A549 (cell line): Measurements from ENCODE around the gene ZBTB1. TPM values are rescaled to one million over a fixed set of nuclear protein-coding genes. Genes with fewer than 3 reads are reported as not detected.

Experiments
- ATAC-seq, 2 experiments: fragments of 200-7000 bp in 1 of 2; fragments of >200 bp in 1 of 2; cut with Nextera tagmentation in 1 of 2; cut with Tn5 transposase in 1 of 2; 3 replicates each; pipeline versions ENCODE4 v1.8.0 to v1.9.1; 2018 to 2020; ENCODE audit warnings: mild to moderate bottlenecking in 1 of 2, moderate library complexity in 1 of 2
- CTCF ChIA-PET: fragments of 300-600 bp; sonication (Branson Sonifier 250); formaldehyde crosslinking; extraction: SDS; loops from one replicate; lab custom pipeline; 2021; ENCODE audit warnings: antibody characterized with exemption, inconsistent platforms; lab: Yijun Ruan, JAX
- POLR2A ChIA-PET: fragments of 350-600 bp; formaldehyde crosslinking; extraction: SDS; loops from one replicate; lab custom pipeline; 2021; ENCODE audit warnings: antibody characterized with exemption, inconsistent platforms; lab: Yijun Ruan, JAX
- DNase-seq, 2 experiments: peaks; one replicate each; pipeline versions ENCODE4 v3.0.0 to v3.0.0-alpha.2; 2011 to 2016; ENCODE audit warnings: low read depth in 1 of 2, low spot score in 1 of 2
- FAIRE-seq: peaks from 2 replicates; lab custom pipeline; 2011; peaks lifted over from hg19 to GRCh38; lab: Jason Lieb, UNC
- H3K27ac ChIP-seq, 2 experiments: fragments of >200 bp; sonication (Bioruptor Twin); formaldehyde crosslinking; 3 replicates each; pipeline ENCODE4 v1.5.1; 2016 to 2017
- H3K4me1 ChIP-seq: fragments of >200 bp; sonication (Bioruptor Twin); formaldehyde crosslinking; 3 replicates; pipeline ENCODE4 v1.6.1; 2016
- H3K4me2 ChIP-seq: fragments of >200 bp; sonication (Bioruptor Twin); formaldehyde crosslinking; 3 replicates; pipeline ENCODE4 v1.6.1; 2016
- H3K4me3 ChIP-seq: fragments of >200 bp; sonication (Bioruptor Twin); formaldehyde crosslinking; 3 replicates; pipeline ENCODE4 v1.5.1; 2016
- H3K9me3 ChIP-seq: fragments of >200 bp; sonication (Bioruptor Twin); formaldehyde crosslinking; 3 replicates; pipeline ENCODE4 v1.6.1; 2016
- BHLHE40 ChIP-seq: IDR thresholded peaks from 2 replicates; pipeline ENCODE4 v1.6.1; 2012; ENCODE audit warnings: low read depth, low read length, inconsistent platforms
- CBX8 ChIP-seq: fragments of 200-600 bp; sonication (generic); IDR thresholded peaks from 2 replicates; pipeline ENCODE4 v1.6.1; 2016
- CHD2 ChIP-seq: fragments of 150-350 bp; IDR thresholded peaks from 2 replicates; pipeline ENCODE4 v1.6.1; 2014; ENCODE audit warnings: low read length; ENCODE audit not compliant: partially characterized antibody
- EHF ChIP-seq: fragments of 250-450 bp; sonication (Bioruptor Pico); IDR thresholded peaks from 2 replicates; pipeline ENCODE4 v1.5.0; 2020; ENCODE audit warnings: mild to moderate bottlenecking
- EHMT2 ChIP-seq: fragments of 200-600 bp; sonication (generic); IDR thresholded peaks from 2 replicates; pipeline ENCODE4 v1.6.1; 2016; ENCODE audit warnings: antibody characterized with exemption, low read depth, mild to moderate bottlenecking, moderate library complexity
- ELK1 ChIP-seq: fragments of 150-350 bp; IDR thresholded peaks from 2 replicates; pipeline ENCODE4 v1.6.1; 2014; ENCODE audit warnings: low read depth, mild to moderate bottlenecking, low read length
- ESRRA ChIP-seq: fragments of 150-350 bp; IDR thresholded peaks from 2 replicates; pipeline ENCODE4 v1.6.1; 2014; ENCODE audit warnings: mild to moderate bottlenecking, low read length, borderline replicate concordance
- FOXS1 ChIP-seq: fragments of 250-450 bp; sonication (Bioruptor Pico); IDR thresholded peaks from 2 replicates; pipeline ENCODE4 v1.5.0; 2020; ENCODE audit warnings: mild to moderate bottlenecking, moderate library complexity
- GATA3 ChIP-seq: IDR thresholded peaks from 2 replicates; pipeline ENCODE4 v1.6.1; 2012; ENCODE audit warnings: borderline replicate concordance
- HEYL ChIP-seq: fragments of 250-450 bp; sonication (Bioruptor Pico); IDR thresholded peaks from 2 replicates; pipeline ENCODE4 v1.8.0; 2021; ENCODE audit warnings: mild to moderate bottlenecking, moderate library complexity
- HOXA7 ChIP-seq: fragments of 250-450 bp; sonication (Bioruptor Pico); IDR thresholded peaks from 2 replicates; pipeline ENCODE4 v1.5.0; 2020; ENCODE audit warnings: mild to moderate bottlenecking, moderate library complexity
- HOXB5 ChIP-seq: fragments of 250-450 bp; sonication (Bioruptor Pico); IDR thresholded peaks from 2 replicates; pipeline ENCODE4 v1.5.0; 2020; ENCODE audit warnings: mild to moderate bottlenecking, moderate library complexity
- KDM1A ChIP-seq: fragments of 200-600 bp; sonication (generic); IDR thresholded peaks from 2 replicates; pipeline ENCODE4 v1.6.1; 2016; ENCODE audit warnings: low read depth, mild to moderate bottlenecking
- MAZ ChIP-seq: fragments of 150-350 bp; IDR thresholded peaks from 2 replicates; pipeline ENCODE4 v1.6.1; 2014; ENCODE audit warnings: antibody characterized with exemption, low read depth, low read length, borderline replicate concordance
- NFE2L2 ChIP-seq: fragments of 150-350 bp; conservative IDR thresholded peaks from 2 replicates; pipeline ENCODE4 v1.6.1; 2014; ENCODE audit warnings: low read length
- NPAS2 ChIP-seq: fragments of 250-450 bp; sonication (Bioruptor Pico); IDR thresholded peaks from 2 replicates; pipeline ENCODE4 v1.8.0; 2022; ENCODE audit warnings: mild to moderate bottlenecking, moderate library complexity, borderline replicate concordance
- NR3C1 ChIP-seq: fragments of >200 bp; sonication (Bioruptor Twin); formaldehyde crosslinking; IDR thresholded peaks from 3 replicates; pipeline ENCODE4 v1.6.1; 2017
- PHF8 ChIP-seq: fragments of 200-600 bp; sonication (generic); IDR thresholded peaks from 2 replicates; pipeline ENCODE4 v1.6.1; 2016; ENCODE audit warnings: low read depth, mild to moderate bottlenecking, antibody characterized with exemption, moderate library complexity, borderline replicate concordance
- RAD21 ChIP-seq, 2 experiments: fragments of >200 bp in 1 of 2; sonication (Bioruptor Twin) in 1 of 2; formaldehyde crosslinking in 1 of 2; IDR thresholded peaks in 1 of 2; conservative IDR thresholded peaks in 1 of 2; 2 replicates in 1 of 2; 3 replicates in 1 of 2; pipeline ENCODE4 v1.6.1; 2012 to 2018; ENCODE audit warnings: inconsistent platforms in 1 of 2
- RCOR1 ChIP-seq: fragments of 150-350 bp; IDR thresholded peaks from 2 replicates; pipeline ENCODE4 v1.6.1; 2014; ENCODE audit warnings: antibody characterized with exemption, low read length, low read depth
- RNF2 ChIP-seq: fragments of 200-600 bp; sonication (generic); IDR thresholded peaks from 2 replicates; pipeline ENCODE4 v1.6.1; 2016; ENCODE audit warnings: low read depth, mild to moderate bottlenecking, antibody characterized with exemption, moderate library complexity, borderline replicate concordance
- SMC3 ChIP-seq: fragments of >200 bp; sonication (Bioruptor Twin); formaldehyde crosslinking; IDR thresholded peaks from 3 replicates; pipeline ENCODE4 v1.6.1; 2018; ENCODE audit warnings: inconsistent platforms
- SREBF2 ChIP-seq: fragments of 450-650 bp; IDR thresholded peaks from 2 replicates; pipeline ENCODE4 v1.6.1; 2014; ENCODE audit warnings: mild to moderate bottlenecking, moderate library complexity
- TFCP2L1 ChIP-seq: fragments of 250-450 bp; sonication (Bioruptor Pico); IDR thresholded peaks from 2 replicates; pipeline ENCODE4 v1.5.0; 2021; ENCODE audit warnings: mild to moderate bottlenecking
- ZC3H11A ChIP-seq: fragments of 450-650 bp; IDR thresholded peaks from 2 replicates; pipeline ENCODE4 v1.6.1; 2014; ENCODE audit warnings: antibody characterized with exemption, mild to moderate bottlenecking
- ZNF302 ChIP-seq: fragments of 250-450 bp; sonication (Bioruptor Pico); IDR thresholded peaks from 2 replicates; pipeline ENCODE4 v1.9.0; 2021; ENCODE audit warnings: inconsistent platforms, mild to moderate bottlenecking, moderate library complexity
- WGBS: methylation state at CpG from one replicate; pipeline ENCODE4 v1.1.6; 2017; ENCODE audit errors: missing lambda C conversion rate; 5-methylcytosine and 5-hydroxymethylcytosine counted together
- polyA plus RNA-seq, 4 experiments: library from polyadenylated mRNA; depleted of rRNA in 3 of 4; stranded (reverse); fragments of >200 nt; fragmentation: RNase III in 1 of 4; extraction: RNeasy Plus Mini Kit Qiagen cat#74134 plus additional on column Dnase treatment in 1 of 4; gene quantifications; 2 replicates in 3 of 4; 3 replicates in 1 of 4; pipeline ENCODE4 v1.2.3, GENCODE V29; 2011 to 2017
- TF ChIP-seq, protein P1 (sequence below): fragments of 250-450 bp; sonication (Bioruptor Pico); IDR thresholded peaks from 2 replicates; pipeline ENCODE4 v1.5.0; 2021; ENCODE audit warnings: mild to moderate bottlenecking, moderate library complexity, borderline replicate concordance
- TF ChIP-seq, protein P2 (sequence below): IDR thresholded peaks from 2 replicates; pipeline ENCODE4 v1.6.1; 2012
- TF ChIP-seq, protein P3 (sequence below): IDR thresholded peaks from 2 replicates; pipeline ENCODE4 v1.6.1; 2012

Gene ZBTB1
- polyA plus RNA-seq, 2 of the 4 experiments (the other 2 are of a cell fraction): 33.8 to 37.1 TPM

- no peaks in the 10 kb centered on the region for H3K9me3 ChIP-seq
- no peak for TF ChIP-seq PHF8
- no peak for TF ChIP-seq SREBF2
- TF ChIP-seq, protein P1, sequence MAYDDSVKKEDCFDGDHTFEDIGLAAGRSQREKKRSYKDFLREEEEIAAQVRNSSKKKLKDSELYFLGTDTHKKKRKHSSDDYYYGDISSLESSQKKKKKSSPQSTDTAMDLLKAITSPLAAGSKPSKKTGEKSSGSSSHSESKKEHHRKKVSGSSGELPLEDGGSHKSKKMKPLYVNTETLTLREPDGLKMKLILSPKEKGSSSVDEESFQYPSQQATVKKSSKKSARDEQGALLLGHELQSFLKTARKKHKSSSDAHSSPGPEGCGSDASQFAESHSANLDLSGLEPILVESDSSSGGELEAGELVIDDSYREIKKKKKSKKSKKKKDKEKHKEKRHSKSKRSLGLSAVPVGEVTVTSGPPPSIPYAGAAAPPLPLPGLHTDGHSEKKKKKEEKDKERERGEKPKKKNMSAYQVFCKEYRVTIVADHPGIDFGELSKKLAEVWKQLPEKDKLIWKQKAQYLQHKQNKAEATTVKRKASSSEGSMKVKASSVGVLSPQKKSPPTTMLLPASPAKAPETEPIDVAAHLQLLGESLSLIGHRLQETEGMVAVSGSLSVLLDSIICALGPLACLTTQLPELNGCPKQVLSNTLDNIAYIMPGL: no peak
- CTCF ChIA-PET: interaction anchor here (0.8 to 2.4 kb wide), 5 partner anchors 24 to 133 kb away, joined by 3 to 10 read pairs (median 3); partner anchors contain the start of gene HSPA2
- peak overlapping the region; percentile 87 for H3K4me2 ChIP-seq
- no peak for ATAC-seq
- peak overlapping the region; percentile 96 to 97 for H3K27ac ChIP-seq
- peaks cover 48% of the 10 kb centered on the region for H3K4me1 ChIP-seq
- peak in 1 of 2 experiments; percentile 23 for DNase-seq
- FAIRE-seq: no peak
- peak overlapping the region; percentile 76 for H3K4me3 ChIP-seq
- 2% methylated on average over 18 of the region's 29 CpGs for WGBS
- POLR2A ChIA-PET: interaction anchor here (3.1 kb wide), 1 partner anchor 38 kb away, joined by 42 read pairs; the partner anchor contains the start of gene HSPA2
Measured at GRCh38 chr14:64502887-64503433, 1.6 kb upstream of the ZBTB1 start.

- ChIA-PET CTCF (interaction anchor here (0.8 to 2.4 kb wide), 6 partner anchors 25 to 162 kb away, joined by 3 to 10 read pairs (median 3); partner anchors contain the start of gene HSPA2), POLR2A (interaction anchor here (0.6 to 3.1 kb wide), 11 partner anchors 12 to 401 kb away, joined by 3 to 42 read pairs (median 4); partner anchors contain the start of genes HSPA2 and MTHFD1)
- no peak for FAIRE-seq
- 2% methylated on average over 24 of the region's 87 CpGs for WGBS
- H3K4me2 ChIP-seq: peak within 1 kb of the TSS; percentile 87
- H3K9me3 ChIP-seq: no peaks in the 10 kb centered on the region
- H3K4me3 ChIP-seq: peak within 1 kb of the TSS; percentile 76
- peak; percentile 68 to 81 for ATAC-seq
- peaks cover 55% of the 10 kb centered on the region for H3K4me1 ChIP-seq
- H3K27ac ChIP-seq: peak within 1 kb of the TSS; percentile 96 to 97
- DNase-seq: peak; percentile 80 to 94
- TF ChIP-seq HOXB5 (CRISPR knock-in tag) (no peak), NPAS2 (CRISPR knock-in tag) (no peak), RAD21 (conservative IDR thresholded peaks at IDR 0.05 in 1 of 2, IDR thresholded peaks at IDR 0.05 in 1 of 2) (peak in 1 of 2 experiments; percentile 14; a peak in 1 of 5 replicates), SREBF2 (no peak), RNF2 (no peak), ZC3H11A (no peak), RCOR1 (no peak), CBX8 (no peak), ELK1 (no peak), FOXS1 (CRISPR knock-in tag) (no peak), ZNF302 (CRISPR knock-in tag) (no peak), ESRRA (no peak), NR3C1 (no peak), TFCP2L1 (no peak; the same call in 1 of the 2 replicates), GATA3 (peak; percentile 31; the same call in 1 of the 2 replicates), MAZ (0 out of 2 replicates have a peak, but pooled peaks have one; percentile 16), EHMT2 (no peak), BHLHE40 (peak; percentile 50; the same call in 1 of the 2 replicates), EHF (CRISPR knock-in tag) (no peak), CHD2 (peak; percentile 89), HOXA7 (CRISPR knock-in tag) (peak; percentile 77; the same call in 1 of the 2 replicates), NFE2L2 (no peak), HEYL (CRISPR knock-in tag) (no peak), SMC3 (0 out of 3 replicates have a peak, but pooled peaks have one; percentile 3), KDM1A (no peak)
- TF ChIP-seq, protein P2, sequence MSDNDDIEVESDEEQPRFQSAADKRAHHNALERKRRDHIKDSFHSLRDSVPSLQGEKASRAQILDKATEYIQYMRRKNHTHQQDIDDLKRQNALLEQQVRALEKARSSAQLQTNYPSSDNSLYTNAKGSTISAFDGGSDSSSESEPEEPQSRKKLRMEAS: peak; percentile 87
- TF ChIP-seq, protein P3, sequence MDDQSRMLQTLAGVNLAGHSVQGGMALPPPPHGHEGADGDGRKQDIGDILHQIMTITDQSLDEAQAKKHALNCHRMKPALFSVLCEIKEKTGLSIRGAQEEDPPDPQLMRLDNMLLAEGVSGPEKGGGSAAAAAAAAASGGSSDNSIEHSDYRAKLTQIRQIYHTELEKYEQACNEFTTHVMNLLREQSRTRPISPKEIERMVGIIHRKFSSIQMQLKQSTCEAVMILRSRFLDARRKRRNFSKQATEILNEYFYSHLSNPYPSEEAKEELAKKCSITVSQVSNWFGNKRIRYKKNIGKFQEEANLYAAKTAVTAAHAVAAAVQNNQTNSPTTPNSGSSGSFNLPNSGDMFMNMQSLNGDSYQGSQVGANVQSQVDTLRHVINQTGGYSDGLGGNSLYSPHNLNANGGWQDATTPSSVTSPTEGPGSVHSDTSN: no peak
- TF ChIP-seq, protein P1: no peak
Measured at GRCh38 chr14:64503434-64504309, 898 bp upstream of the ZBTB1 start, which contains the start of gene ZBTB25. Gene ZBTB25, minus strand, starts transcription at chr14:64503838. Its CDS starts 13,305 bp downstream, at chr14:64490533.
